Stimulated activated CD8-positive, alpha-beta memory T cell treated with anti-CD3 and anti-CD28 coated beads, Interleukin-12 subunit alpha, Interleukin-12 subunit beta, amount 100 ng/mL, for 24 hours (primary cell): ENCODE results near the gene ROBO1.

Experiments
- DNase-seq: peaks from one replicate; pipeline ENCODE4 v3.0.0-alpha.2; 2020; ENCODE audit errors: extremely low read depth

The ROBO1 gene

DNA sequence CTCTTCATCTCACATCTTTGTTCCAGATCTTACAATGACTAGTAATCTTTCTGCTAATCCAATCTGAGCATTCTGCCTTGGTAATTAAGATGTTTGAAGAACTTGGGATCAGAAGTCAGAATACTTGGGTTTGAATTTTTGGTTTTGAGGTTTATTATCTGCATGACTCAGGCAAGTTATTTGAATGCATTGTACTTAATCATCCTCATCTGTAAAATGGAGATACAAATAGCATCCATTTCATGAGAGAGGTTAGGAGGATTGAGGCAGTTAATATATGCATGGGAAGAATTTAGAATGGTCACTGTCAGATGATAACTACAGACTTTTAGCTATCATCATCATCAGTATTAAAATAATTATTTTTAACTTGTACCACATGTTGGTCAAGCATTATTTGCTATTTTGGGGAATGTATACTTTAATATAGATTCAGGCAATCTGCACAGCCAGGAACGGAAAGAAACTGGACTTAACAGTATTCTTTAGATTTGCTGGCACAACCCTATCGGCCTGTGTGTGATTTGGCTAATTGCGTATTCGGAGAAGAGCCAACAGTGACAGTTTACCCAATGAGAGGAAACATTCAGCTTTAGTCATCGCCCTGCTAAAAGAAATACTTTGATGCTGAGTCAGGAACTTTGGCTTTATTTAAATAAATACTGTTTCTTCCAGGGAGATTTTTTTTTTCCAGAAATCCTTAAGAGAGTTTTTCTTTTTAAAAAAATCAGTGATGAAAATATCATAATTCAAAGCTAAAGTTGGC is 600.0 kb downstream of the ROBO1 start:
- DNase-seq = no peak

DNA sequence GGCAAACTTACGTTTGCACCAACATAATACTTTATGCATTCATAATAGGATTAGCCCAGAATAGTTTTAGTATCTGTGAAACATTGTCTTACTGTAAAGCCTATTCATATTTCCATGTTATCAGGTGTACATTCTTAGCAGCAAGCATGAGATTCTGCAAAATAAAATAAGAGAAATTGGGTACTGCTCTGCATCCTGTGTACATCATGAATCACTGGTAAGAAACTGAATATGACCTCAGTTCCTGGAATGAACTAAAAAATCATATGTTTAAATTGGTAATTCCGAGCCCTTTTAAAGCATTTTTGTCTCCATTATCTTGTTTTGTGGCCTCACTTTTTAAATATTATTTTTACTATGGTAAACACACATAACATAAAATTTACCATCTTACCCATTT is 605.1 kb downstream of the ROBO1 start:
- DNase-seq = no peak

DNA sequence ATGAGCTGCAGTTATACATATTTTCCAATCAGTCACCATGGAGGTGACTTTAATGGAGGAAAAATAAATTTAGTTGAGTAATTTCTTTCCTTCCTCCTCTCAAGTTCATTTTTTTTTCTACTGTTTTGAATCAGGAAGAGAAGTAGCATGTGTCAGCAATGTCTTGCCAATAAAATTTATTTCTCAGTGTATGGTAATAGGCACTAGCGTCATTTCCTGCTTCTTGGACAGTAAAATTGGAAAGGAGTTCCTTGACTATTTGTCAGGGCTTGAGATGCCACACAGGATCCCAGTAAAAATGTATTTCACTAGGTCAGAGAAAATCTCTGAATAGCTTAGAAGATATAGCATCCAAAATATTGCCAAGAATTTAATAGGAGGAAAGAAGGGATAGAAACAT is 605.9 kb downstream of the ROBO1 start:
- no peak for DNase-seq

DNA sequence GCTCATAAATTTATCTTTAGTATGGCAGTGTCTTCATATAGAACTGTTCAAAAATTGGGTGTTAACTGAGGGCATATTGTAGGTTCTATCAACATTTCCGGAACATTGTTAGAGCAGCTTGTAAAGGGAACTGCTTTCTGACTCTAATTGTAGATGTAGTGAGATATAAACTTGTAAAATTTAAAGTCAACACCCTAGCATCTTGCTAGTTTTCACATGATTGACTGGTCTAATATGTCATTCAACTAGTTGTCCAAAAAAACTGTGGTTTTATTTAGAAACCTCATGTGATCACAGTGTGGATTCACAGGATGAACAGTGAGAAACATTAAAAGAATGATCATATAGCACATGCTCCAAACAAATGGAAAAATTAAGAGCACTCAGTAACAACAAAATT is 607.4 kb downstream of the ROBO1 start:
- no peak for DNase-seq

DNA sequence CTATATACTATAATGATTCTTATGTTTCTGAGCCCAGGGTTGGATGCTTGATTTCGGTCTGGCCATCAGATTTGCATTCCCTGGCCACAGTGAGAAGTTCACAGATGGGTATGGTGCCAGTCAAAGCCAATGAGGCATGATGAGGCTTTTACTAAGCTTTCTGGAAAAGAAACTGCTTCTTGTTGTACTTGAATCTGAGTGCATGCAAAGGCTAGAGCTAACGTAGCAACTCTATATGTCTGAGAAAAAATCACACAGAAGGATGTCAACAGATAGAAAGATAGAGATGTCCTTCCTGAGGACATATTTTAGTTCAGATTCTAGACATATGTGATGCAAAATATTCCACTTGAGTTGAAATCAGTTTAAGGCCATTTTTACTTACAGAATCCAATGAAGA is 608.1 kb downstream of the ROBO1 start:
- no peak for DNase-seq

DNA sequence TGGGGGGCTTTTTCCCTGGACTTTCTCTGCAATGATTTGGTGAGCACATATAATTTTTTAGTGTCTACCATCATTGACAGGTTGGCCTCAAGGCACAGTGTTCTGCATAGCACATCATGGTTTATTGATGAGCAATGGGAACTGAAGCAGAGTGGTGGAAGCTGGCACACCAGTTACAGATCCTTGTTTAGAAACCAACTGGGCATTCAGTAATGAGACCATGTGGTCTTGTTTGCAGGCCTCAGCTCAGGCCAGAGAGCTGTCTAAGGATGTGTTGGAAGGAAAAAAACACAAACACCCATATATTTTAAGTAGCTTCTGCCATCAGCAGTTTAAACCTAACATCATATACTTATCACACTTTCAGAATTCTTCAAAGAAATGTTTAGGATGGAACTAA is 610.6 kb downstream of the ROBO1 start:
- DNase-seq = no peak

DNA sequence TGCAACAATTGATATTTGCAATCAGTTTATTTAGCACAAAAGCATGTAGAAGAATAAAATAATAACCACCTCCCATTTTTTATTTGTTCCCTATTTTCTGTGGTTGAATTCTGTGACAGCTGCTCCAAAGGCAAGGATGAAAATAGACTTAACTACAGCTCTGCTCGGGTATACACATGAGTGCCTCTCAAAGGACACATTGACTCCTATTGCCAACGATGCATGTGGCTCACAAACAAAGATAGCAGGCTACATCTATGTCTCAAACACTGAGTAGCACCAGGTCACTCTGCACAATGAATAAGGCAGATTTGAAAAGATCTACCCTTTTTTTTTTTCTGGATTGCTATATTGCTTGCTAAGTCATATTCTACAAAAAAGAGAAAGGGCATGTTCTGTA is 612.9 kb downstream of the ROBO1 start:
- no peak for DNase-seq

DNA sequence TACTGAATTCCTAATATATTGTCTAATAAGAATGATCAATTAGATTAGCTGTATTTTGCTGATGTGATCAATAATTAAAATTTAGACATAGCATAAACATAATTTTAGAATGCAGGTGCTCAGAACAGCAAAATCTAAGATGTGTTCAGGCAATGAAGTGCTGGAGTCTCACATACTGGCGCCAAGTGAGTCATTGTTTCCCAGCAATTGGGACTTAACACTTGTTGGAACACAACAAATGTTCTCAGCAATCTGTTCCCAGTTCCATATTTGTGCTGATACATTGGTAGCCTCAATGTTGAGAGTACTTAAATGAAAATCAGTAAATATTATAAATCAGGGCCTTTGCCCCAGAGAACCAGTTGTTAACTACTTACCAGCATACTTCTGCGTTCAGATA is 619.0 kb downstream of the ROBO1 start:
- DNase-seq = no peak

DNA sequence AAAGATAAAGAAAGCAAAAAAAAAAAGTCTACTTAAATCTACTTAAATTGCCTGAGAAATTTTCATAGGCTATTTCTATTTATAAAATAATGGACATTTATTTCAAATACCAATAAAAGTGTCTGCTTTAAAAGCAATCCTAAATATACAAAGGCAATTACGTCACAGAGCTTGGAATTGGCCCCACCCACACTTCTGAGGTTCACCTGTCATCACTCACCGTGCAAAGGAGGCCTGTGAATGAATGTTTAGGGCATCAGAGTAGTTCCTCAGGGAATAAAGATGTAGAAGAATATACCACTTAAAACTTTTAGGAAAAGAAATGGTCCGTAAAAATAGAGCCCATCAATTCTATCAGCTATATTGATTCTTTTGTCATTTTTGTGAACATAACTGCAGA is 621.8 kb downstream of the ROBO1 start:
- DNase-seq = no peak

DNA sequence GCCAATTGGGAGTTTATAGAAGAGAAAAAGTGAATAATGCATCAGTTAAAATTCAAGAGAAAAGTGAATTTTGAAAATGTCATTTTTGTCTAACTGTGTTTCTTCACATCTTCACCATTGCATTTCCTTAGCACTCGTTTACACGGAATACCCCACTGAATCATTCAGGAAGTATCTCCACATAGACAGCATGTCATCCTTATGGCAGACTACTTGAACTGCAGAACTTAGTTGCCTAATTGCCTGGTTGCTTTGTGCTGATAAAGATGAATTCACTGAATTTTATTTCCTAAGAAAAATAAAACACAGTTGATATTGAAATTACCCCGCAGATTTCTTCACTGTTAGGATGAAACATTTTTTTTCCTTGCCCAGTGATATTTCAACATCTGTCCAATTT is 627.1 kb downstream of the ROBO1 start:
- DNase-seq = no peak

DNA sequence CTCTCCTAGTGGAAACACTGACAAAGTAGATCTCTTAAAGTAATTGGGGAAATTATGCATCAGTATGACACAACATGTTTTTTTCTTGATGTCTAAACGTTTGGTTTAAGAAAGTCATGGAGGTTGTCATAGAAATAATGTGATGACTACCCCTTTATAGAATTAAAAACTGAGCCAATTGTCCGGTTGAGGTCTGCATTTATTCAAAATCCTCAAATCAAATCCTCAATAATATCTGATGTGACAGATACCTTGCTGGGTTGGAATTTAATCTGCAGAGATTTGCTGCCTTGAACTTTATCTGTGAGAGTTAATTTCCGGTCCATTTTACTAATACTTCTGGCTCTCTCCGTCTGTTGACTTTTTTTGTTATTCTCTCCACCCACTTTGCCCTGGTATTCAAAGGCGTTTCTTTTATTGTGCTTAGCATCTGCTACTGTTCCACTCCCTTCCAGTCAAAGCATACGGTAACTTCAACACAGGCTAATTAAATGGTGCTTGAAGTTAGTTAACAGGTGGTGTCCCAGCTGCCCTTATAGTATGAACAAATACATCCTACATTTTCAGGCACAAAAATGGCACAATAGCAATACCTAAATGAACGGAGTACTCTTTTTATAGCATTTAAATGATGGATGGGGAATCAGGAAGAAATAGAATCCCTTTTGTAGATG is 628.3 kb downstream of the ROBO1 start:
- DNase-seq = no peak

DNA sequence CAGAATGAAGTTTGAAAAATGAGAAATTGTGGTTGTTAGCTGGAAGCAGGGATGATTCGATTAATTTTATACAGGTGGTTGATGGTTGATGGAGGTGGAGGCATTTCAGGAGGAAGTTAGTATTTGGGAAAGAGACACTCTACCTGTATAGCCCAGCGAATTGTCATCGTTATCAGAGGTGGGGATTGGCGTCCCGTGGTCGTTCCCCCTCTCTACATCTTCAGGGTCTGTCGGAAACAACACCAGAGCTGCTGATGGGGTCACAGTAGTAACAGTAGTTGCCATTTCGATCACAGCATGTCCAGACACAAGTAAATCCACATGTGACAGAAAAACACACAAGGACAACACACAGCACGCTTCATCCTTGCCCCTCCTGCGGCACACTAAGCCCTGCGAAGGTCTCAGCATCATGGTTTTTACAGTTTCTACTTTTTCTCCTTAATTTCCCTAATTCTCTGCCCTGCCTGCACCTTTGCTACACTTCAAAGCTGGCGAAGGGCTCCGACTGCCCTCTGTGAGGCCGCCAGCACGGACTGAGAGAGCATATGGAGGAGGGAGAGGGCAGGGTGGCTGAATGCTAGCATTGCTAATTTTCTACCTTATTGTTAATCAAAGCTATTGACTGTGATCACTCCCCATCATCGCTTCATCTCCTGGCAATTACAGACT is 642.3 kb downstream of the ROBO1 start:
- no peak for DNase-seq

DNA sequence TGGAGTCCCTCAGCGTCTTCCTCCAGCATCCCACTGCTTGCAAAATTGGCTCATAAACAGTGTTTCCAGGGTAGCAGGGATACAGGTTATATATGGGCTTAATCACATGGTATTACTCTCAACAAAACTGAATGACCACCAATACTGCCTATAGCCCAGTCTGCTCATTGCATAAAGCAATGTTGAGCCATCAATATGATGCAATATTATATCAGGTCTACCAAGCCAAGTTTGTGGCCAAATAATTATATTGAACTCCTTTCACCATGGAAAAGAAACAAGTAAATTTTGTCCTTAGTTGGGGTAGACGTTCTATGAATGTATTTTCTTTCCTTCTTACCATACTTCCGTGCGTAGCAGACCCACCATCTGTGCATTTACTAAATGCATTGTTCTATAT is 652.3 kb downstream of the ROBO1 start:
- DNase-seq = no peak

DNA sequence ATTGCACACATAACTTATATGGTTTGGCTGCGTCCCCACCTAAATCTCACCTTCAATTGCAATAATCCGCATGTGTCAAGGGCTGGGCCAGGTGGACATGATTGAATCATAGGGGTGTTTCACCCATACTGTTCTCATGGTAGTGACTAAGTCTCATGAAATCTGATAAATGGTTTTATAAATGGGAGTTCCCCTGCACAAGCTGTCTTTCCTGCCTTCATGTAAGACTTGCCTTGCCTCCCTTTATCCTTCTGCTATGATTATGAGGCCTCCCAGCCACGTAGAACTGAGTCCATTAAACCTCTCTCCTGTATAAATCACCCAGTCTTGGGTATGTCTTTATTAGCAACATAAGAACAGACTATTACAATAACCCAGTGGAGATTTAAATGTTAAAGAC is 653.9 kb downstream of the ROBO1 start:
- DNase-seq = no peak

DNA sequence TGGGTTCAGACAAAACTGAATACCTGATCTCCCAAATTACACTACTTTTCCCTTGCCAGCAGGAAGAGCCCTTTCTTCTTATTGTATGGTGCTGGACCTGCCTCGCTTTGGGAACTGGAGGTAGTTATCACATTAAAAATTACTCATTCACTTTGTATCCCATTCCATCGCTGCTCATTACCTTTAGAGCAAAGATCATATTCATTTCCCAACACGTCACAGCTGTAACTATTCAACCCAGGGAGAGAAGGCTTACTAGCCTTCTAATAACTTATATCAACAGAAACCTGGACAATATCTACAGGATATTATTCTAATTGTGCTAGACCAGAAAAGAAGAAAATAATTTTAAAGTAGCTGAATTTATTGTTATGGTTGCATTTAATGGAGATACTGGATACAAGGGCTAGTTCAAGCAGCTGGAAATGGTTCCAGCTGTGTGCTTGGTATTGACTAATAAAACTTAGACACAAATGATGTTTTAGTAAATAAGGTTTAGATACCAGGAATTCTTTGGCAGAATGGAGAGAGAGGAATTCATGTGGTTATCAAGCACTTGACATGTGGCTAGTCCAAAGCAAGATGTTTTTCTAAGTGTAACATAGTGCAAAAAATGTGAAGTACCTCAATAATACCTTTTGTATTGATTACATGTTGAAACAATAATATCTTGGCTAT is 656.3 kb downstream of the ROBO1 start:
- no peak for DNase-seq

DNA sequence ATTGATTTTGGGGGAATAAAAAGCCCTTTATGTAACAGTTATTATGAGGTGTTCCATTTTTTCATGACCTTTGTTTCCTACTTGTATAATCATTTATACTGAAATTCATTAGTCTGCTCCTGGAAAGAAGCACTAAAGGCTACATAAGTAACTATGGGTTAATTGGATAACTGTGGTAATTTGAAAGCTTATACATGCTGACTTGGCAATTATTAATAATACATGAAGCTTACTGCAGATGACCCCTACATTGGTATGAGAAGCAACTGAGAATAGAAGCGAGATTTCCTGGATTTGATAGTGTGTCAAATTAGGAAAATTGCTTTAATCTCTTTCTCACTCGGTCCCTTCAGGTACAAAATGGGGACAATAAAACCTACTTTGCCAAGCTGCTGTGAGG is 658.0 kb downstream of the ROBO1 start:
- no peak for DNase-seq

DNA sequence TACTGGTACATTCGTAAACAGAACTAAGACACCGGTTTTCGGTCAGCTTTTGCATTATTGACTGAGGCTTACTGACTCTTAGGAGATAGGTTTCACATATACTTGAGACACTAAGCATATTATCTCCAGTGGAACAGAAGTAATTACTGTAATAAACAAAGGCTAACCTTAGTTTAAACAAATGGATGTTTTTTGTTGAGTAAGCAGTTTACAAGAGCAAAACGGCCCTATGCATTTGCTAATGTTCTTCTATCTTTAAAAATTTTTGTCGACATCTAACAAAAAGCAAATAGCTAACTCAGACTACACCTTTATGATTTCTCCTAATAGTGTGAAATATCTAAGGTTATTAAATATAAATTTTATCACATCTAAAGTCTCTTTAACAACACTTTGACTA is 664.5 kb downstream of the ROBO1 start:
- no peak for DNase-seq

DNA sequence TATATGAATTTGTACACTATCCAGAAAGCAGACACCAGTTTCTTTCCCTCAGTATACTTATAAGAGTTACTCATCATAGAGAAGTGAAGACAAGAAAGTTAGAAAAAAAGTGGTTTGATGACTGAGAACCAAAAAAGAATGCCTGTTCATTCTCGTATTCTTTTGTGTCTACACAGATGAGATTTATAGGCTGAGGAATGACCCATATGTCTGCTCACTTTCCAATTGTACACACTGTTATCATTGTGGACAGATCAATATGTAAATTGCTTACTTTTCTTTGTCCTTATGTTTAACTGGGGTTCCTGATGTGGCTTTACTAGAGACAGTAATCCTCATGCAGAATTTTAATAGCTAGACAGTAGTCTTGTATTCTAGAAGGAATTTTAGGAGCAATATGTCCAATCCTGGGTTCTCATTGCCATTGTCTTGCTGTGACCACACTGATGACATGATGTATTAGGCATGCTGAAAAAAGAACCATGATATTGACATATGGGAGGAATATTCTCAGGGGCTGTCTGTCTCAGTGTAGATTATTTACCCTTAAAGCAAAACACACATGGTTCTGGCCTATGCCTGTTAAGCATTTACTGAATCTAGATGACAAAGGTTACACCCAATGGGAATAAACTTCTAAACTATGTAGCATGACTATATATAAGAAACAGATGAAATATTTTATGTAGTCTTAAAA is 669.7 kb downstream of the ROBO1 start:
- no peak for DNase-seq

DNA sequence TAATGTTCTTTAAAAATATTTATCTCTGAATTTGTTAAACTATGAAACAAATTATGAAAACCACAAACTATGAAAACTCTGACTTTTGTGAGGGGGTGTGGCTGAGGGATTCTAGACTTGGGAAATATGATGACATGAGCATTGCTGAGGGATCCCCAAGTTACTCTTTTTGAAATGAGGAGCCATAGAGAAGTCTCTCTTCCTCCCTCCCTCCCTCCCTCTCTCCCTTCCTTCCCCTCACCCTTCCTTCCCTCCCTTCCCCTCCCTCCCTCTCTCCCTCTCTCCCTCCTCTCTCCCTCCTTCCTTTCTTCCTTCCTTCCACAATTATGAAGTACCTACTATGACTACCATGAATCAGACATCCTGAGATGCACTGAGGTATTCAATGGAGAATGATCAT is 673.1 kb downstream of the ROBO1 start:
- no peak for DNase-seq

DNA sequence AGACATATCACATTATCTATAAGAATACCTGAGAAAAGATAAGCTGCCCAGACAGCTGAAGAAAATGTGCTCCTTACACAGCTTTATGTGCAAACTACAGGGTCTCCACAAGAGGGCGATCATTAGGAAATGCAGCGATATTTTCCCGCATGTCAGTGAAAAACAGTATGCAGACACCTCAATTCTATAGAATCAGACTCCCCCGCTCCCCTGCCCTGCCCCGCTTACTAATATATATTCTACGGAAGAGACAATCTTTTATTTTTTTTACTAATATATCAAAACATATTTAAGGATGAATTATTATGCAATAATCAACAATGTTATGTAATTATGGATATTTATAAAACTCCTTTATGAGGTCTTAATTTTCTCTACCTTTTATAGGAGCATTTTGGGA is 681.3 kb downstream of the ROBO1 start:
- DNase-seq = no peak

DNA sequence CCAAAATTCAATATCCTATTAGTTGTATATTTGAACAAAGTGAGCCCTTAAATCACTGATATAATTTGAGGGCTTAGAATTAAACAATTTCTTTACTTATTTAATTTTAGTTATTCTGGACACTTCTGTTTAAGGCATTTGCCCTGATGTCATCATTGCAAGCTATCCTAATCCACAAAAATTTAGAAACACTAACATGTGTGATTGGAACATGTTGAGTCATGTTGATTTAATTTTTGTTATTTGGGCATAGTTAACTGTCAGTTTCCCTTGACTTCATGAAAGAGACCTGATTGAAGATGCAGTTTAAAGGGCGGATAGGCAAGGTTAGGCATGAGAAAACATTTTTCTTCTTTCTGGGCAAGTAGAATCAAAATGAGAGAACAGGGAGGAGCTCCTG is 682.6 kb downstream of the ROBO1 start:
- no peak for DNase-seq

DNA sequence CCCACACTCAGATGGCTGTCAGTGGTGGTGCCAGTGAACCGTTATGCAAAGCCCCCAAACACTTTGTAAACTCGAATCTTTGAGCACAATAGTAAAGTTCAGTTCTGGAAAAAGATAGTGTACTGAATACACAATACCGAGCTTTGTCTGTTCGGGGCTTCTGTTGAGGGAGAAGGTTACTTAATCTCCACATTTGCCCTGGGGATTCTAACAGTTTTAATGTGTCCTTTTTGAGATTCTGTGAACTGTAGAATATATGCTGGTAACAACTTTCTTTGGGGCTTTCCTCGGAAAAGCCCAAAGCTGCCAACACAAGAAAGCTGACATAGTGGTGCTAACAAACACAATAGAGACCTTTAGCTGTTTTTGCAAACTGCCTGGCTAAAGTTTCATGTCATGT is 686.5 kb downstream of the ROBO1 start:
- no peak for DNase-seq
